Measurements from ENCODE around the gene TBCCD1.

TBCCD1 gene

GRCh38 chr3:186566772-186567071 is 417 bp downstream of the TBCCD1 start:
- DNase-seq = no peak
- H3K9me3 ChIP-seq (ENCODE audit: control insufficient read depth, low read length) = no peaks in the 10 kb centered on the region

GRCh38 chr3:186564586-186564985 is 2.6 kb downstream of the TBCCD1 start:
- Histone ChIP-seq H3K14ac (ENCODE audit: low read length in 2 of 2) (no peak overlapping the region), H2AFZ (ENCODE audit: low read depth, low read length) (no peak overlapping the region), H3K23ac (ENCODE audit: low read length in 2 of 2) (no peak overlapping the region), H3K36me3 (ENCODE audit: control insufficient read depth in 1 of 2, insufficient read depth in 2 of 2, low read depth in 1 of 2, low read length in 2 of 2) (peaks cover 3 to 27% of the 10 kb centered on the region in 2 experiments), H2BK5ac (ENCODE audit: low read depth, low read length, poor library complexity, severe bottlenecking) (no peak overlapping the region), H4K8ac (ENCODE audit: low read length) (no peak overlapping the region), H2BK12ac (ENCODE audit: low read length in 2 of 2) (no peak overlapping the region), H3K4me3 (ENCODE audit: insufficient read depth in 1 of 2, low read depth in 1 of 2, low read length in 2 of 2) (no peak overlapping the region), H3K79me1 (replicated peaks; ENCODE audit: low read length, poor library complexity, severe bottlenecking) (peaks cover 32% of the 10 kb centered on the region), H4K91ac (ENCODE audit: low read length) (no peak overlapping the region), H2AK5ac (ENCODE audit: low read length, severe bottlenecking) (no peak overlapping the region), H3K18ac (ENCODE audit: low read depth in 1 of 2, low read length in 2 of 2) (no peak overlapping the region), H3K27me3 (ENCODE audit: control insufficient read depth in 1 of 2, insufficient read depth in 1 of 2, low read length in 2 of 2) (no peaks in the 10 kb centered on the region), H3K4me2 (ENCODE audit: low read length, poor library complexity, severe bottlenecking) (no peak overlapping the region), H3K27ac (ENCODE audit: low read length, poor library complexity, severe bottlenecking) (no peak overlapping the region), H2BK15ac (ENCODE audit: low read depth, poor library complexity, severe bottlenecking) (no peak overlapping the region), H2BK120ac (ENCODE audit: low read depth, low read length) (no peak overlapping the region), H3K9ac (ENCODE audit: low read length) (no peak overlapping the region), H3K4ac (ENCODE audit: low read depth in 1 of 2, low read length in 2 of 2) (no peak overlapping the region), H3K9me3 (ENCODE audit: control insufficient read depth, low read length) (no peaks in the 10 kb centered on the region), H3K4me1 (ENCODE audit: control insufficient read depth, insufficient read depth, low read depth, low read length) (peaks cover 7% of the 10 kb centered on the region)
- DNase-seq = no peak

More at GRCh38 chr3:186566772-186567071, 417 bp downstream of the TBCCD1 start:
- Histone ChIP-seq H3K4me2 (ENCODE audit: low read length, poor library complexity, severe bottlenecking) (peak overlapping the region; percentile 90), H2AK5ac (ENCODE audit: low read length, severe bottlenecking) (no peak overlapping the region), H3K4ac (ENCODE audit: low read depth in 1 of 2, low read length in 2 of 2) (peak overlapping the region in 1 of 2 experiments; percentile 24), H2BK5ac (ENCODE audit: low read depth, low read length, poor library complexity, severe bottlenecking) (no peak overlapping the region), H4K8ac (ENCODE audit: low read length) (peak overlapping the region; percentile 98), H3K27ac (ENCODE audit: low read length, poor library complexity, severe bottlenecking) (peak overlapping the region; percentile 64), H2BK120ac (ENCODE audit: low read depth, low read length) (peak overlapping the region; percentile 42), H3K18ac (ENCODE audit: low read depth in 1 of 2, low read length in 2 of 2) (peak overlapping the region; percentile 87 to 94), H3K14ac (ENCODE audit: low read length in 2 of 2) (peak overlapping the region; percentile 80 to 99), H2AFZ (ENCODE audit: low read depth, low read length) (peak overlapping the region; percentile 98), H2BK12ac (ENCODE audit: low read length in 2 of 2) (no peak overlapping the region), H3K27me3 (ENCODE audit: control insufficient read depth in 1 of 2, insufficient read depth in 1 of 2, low read length in 2 of 2) (no peaks in the 10 kb centered on the region), H3K23ac (ENCODE audit: low read length in 2 of 2) (peak overlapping the region in 1 of 2 experiments; percentile 79), H2BK15ac (ENCODE audit: low read depth, poor library complexity, severe bottlenecking) (no peak overlapping the region), H3K36me3 (ENCODE audit: control insufficient read depth in 1 of 2, insufficient read depth in 2 of 2, low read depth in 1 of 2, low read length in 2 of 2) (peaks cover 3 to 22% of the 10 kb centered on the region in 2 experiments), H4K91ac (ENCODE audit: low read length) (peak overlapping the region; percentile 70), H3K4me3 (ENCODE audit: insufficient read depth in 1 of 2, low read depth in 1 of 2, low read length in 2 of 2) (peak overlapping the region; percentile 94 to 95), H3K4me1 (ENCODE audit: control insufficient read depth, insufficient read depth, low read depth, low read length) (peaks cover 11% of the 10 kb centered on the region), H3K79me1 (replicated peaks; ENCODE audit: low read length, poor library complexity, severe bottlenecking) (peaks cover 33% of the 10 kb centered on the region), H3K9ac (ENCODE audit: low read length) (peak overlapping the region; percentile 95)
- 0% methylated on average over 14 of the region's 14 CpGs for WGBS

GRCh38 chr3:186552408-186553031 is 14.6 kb downstream of the TBCCD1 start:
- Histone ChIP-seq H3K79me1 (replicated peaks; ENCODE audit: low read length, poor library complexity, severe bottlenecking) (peaks cover 6% of the 10 kb centered on the region), H3K23ac (ENCODE audit: low read length in 2 of 2) (no peak overlapping the region), H3K36me3 (ENCODE audit: control insufficient read depth in 1 of 2, insufficient read depth in 2 of 2, low read depth in 1 of 2, low read length in 2 of 2) (peaks cover 23 to 88% of the 10 kb centered on the region in 2 experiments), H3K27ac (ENCODE audit: low read length, poor library complexity, severe bottlenecking) (no peak overlapping the region), H3K9ac (ENCODE audit: low read length) (no peak overlapping the region), H3K9me3 (ENCODE audit: control insufficient read depth, low read length) (no peaks in the 10 kb centered on the region), H4K91ac (ENCODE audit: low read length) (no peak overlapping the region), H3K18ac (ENCODE audit: low read depth in 1 of 2, low read length in 2 of 2) (no peak overlapping the region), H2AFZ (ENCODE audit: low read depth, low read length) (no peak overlapping the region), H3K4me1 (ENCODE audit: control insufficient read depth, insufficient read depth, low read depth, low read length) (no peaks in the 10 kb centered on the region), H2BK120ac (ENCODE audit: low read depth, low read length) (no peak overlapping the region), H3K4me3 (ENCODE audit: insufficient read depth in 1 of 2, low read depth in 1 of 2, low read length in 2 of 2) (no peak overlapping the region), H2BK15ac (ENCODE audit: low read depth, poor library complexity, severe bottlenecking) (no peak overlapping the region), H3K27me3 (ENCODE audit: control insufficient read depth in 1 of 2, insufficient read depth in 1 of 2, low read length in 2 of 2) (no peaks in the 10 kb centered on the region), H2BK5ac (ENCODE audit: low read depth, low read length, poor library complexity, severe bottlenecking) (no peak overlapping the region), H3K4me2 (ENCODE audit: low read length, poor library complexity, severe bottlenecking) (no peak overlapping the region), H4K8ac (ENCODE audit: low read length) (no peak overlapping the region), H2BK12ac (ENCODE audit: low read length in 2 of 2) (no peak overlapping the region), H3K14ac (ENCODE audit: low read length in 2 of 2) (no peak overlapping the region), H3K4ac (ENCODE audit: low read depth in 1 of 2, low read length in 2 of 2) (no peak overlapping the region), H2AK5ac (ENCODE audit: low read length, severe bottlenecking) (no peak overlapping the region)
- WGBS = 95% methylated on average over 5 of the region's 5 CpGs
- no peak for DNase-seq

GRCh38 chr3:186551387-186551786 is 15.8 kb downstream of the TBCCD1 start:
- no peak overlapping the region for H2AK5ac ChIP-seq (ENCODE audit: low read length, severe bottlenecking)
- H3K23ac ChIP-seq (ENCODE audit: low read length in 2 of 2) = no peak overlapping the region
- no peaks in the 10 kb centered on the region for H3K4me1 ChIP-seq (ENCODE audit: control insufficient read depth, insufficient read depth, low read depth, low read length)
- no peak overlapping the region for H4K8ac ChIP-seq (ENCODE audit: low read length)
- peaks cover 23 to 77% of the 10 kb centered on the region in 2 experiments for H3K36me3 ChIP-seq (ENCODE audit: control insufficient read depth in 1 of 2, insufficient read depth in 2 of 2, low read depth in 1 of 2, low read length in 2 of 2)
- H3K9me3 ChIP-seq (ENCODE audit: control insufficient read depth, low read length) = no peaks in the 10 kb centered on the region
- H3K79me1 ChIP-seq (replicated peaks; ENCODE audit: low read length, poor library complexity, severe bottlenecking) = peaks cover 3% of the 10 kb centered on the region
- DNase-seq = no peak
- no peak overlapping the region for H3K18ac ChIP-seq (ENCODE audit: low read depth in 1 of 2, low read length in 2 of 2)
- 96% methylated on average over 5 of the region's 6 CpGs for WGBS
- no peak overlapping the region for H2BK5ac ChIP-seq (ENCODE audit: low read depth, low read length, poor library complexity, severe bottlenecking)
- no peak overlapping the region for H3K4me3 ChIP-seq (ENCODE audit: insufficient read depth in 1 of 2, low read depth in 1 of 2, low read length in 2 of 2)
- H2BK120ac ChIP-seq (ENCODE audit: low read depth, low read length) = no peak overlapping the region
- H2BK12ac ChIP-seq (ENCODE audit: low read length in 2 of 2) = no peak overlapping the region
- H3K4ac ChIP-seq (ENCODE audit: low read depth in 1 of 2, low read length in 2 of 2) = no peak overlapping the region
- no peak overlapping the region for H2AFZ ChIP-seq (ENCODE audit: low read depth, low read length)
- no peak overlapping the region for H3K4me2 ChIP-seq (ENCODE audit: low read length, poor library complexity, severe bottlenecking)
- H3K27ac ChIP-seq (ENCODE audit: low read length, poor library complexity, severe bottlenecking) = no peak overlapping the region
- no peak overlapping the region for H3K9ac ChIP-seq (ENCODE audit: low read length)
- no peak overlapping the region for H3K14ac ChIP-seq (ENCODE audit: low read length in 2 of 2)
- no peaks in the 10 kb centered on the region for H3K27me3 ChIP-seq (ENCODE audit: control insufficient read depth in 1 of 2, insufficient read depth in 1 of 2, low read length in 2 of 2)
- no peak overlapping the region for H4K91ac ChIP-seq (ENCODE audit: low read length)
- no peak overlapping the region for H2BK15ac ChIP-seq (ENCODE audit: low read depth, poor library complexity, severe bottlenecking)
